Hepatocyte (in vitro differentiated cells): Measurements from ENCODE around the gene WTIP. TPM values are rescaled to one million over a fixed set of nuclear protein-coding genes. Genes with fewer than 3 reads are reported as not detected.

Experiments used
- DNase-seq: peaks from one replicate; pipeline ENCODE4 v3.0.0-alpha.2; 2016; ENCODE audit warnings: low spot score
- H2AFZ ChIP-seq: fragments of 200-600 bp; sonication (generic); 2 replicates; pipeline ENCODE4 v1.6.0; 2016; ENCODE audit warnings: antibody characterized with exemption, mild to moderate bottlenecking
- H3K27ac ChIP-seq: fragments of 200-600 bp; sonication (generic); 2 replicates; pipeline ENCODE4 v1.5.1; 2016; ENCODE audit warnings: mild to moderate bottlenecking
- H3K27me3 ChIP-seq: fragments of 200-600 bp; sonication (generic); 2 replicates; pipeline ENCODE4 v1.6.1; 2016
- H3K36me3 ChIP-seq: fragments of 200-600 bp; sonication (generic); replicated peaks from 2 replicates; pipeline ENCODE4 v1.5.1; 2016; ENCODE audit warnings: low read depth; ENCODE audit not compliant: insufficient read depth
- H3K4me1 ChIP-seq: fragments of 200-600 bp; sonication (generic); 2 replicates; pipeline ENCODE4 v1.5.1; 2016; ENCODE audit warnings: mild to moderate bottlenecking, moderate library complexity; ENCODE audit not compliant: insufficient read depth
- H3K4me2 ChIP-seq: fragments of 200-600 bp; sonication (generic); 2 replicates; pipeline ENCODE4 v1.6.0; 2016
- H3K4me3 ChIP-seq: fragments of 200-600 bp; sonication (generic); 2 replicates; pipeline ENCODE4 v1.5.1; 2016; ENCODE audit warnings: mild to moderate bottlenecking
- H3K79me2 ChIP-seq: fragments of 200-600 bp; sonication (generic); 2 replicates; pipeline ENCODE4 v1.6.0; 2017; ENCODE audit warnings: mild to moderate bottlenecking
- H3K9me2 ChIP-seq: fragments of 200-600 bp; sonication (generic); replicated peaks from 2 replicates; pipeline ENCODE4 v1.6.0; 2017; ENCODE audit warnings: mild to moderate bottlenecking; ENCODE audit not compliant: insufficient read depth
- H3K9me3 ChIP-seq: fragments of 200-600 bp; sonication (generic); 2 replicates; pipeline ENCODE4 v1.5.1; 2016; ENCODE audit warnings: low read depth, mild to moderate bottlenecking
- H4K20me1 ChIP-seq: fragments of 200-600 bp; sonication (generic); 2 replicates; pipeline ENCODE4 v1.6.0; 2016; ENCODE audit warnings: mild to moderate bottlenecking; ENCODE audit not compliant: insufficient read depth, poor library complexity, severe bottlenecking
- EZH2 ChIP-seq: fragments of 200-600 bp; sonication (generic); IDR thresholded peaks from 2 replicates; pipeline ENCODE4 v1.6.1; 2016; ENCODE audit warnings: antibody characterized with exemption, mild to moderate bottlenecking, borderline replicate concordance
- EZH2phosphoT487 ChIP-seq: fragments of 200-600 bp; sonication (generic); IDR thresholded peaks from one replicate; pipeline ENCODE4 v1.6.1; 2018; ENCODE audit warnings: antibody characterized with exemption, mild to moderate bottlenecking, low read depth, moderate library complexity; ENCODE audit not compliant: unreplicated experiment, severe bottlenecking
- WGBS: methylation state at CpG from one replicate; pipeline ENCODE4 v1.1.6; 2016; ENCODE audit warnings: low lambda C conversion rate; ENCODE audit errors: missing lambda C conversion rate; 5-methylcytosine and 5-hydroxymethylcytosine counted together
- polyA plus RNA-seq: library from polyadenylated mRNA; unstranded; fragments of >200 nt; fragmentation: Nextera tagmentation; extraction: Ambion mirVana; gene quantifications from 2 replicates; pipeline ENCODE4 v1.2.1, GENCODE V29; 2016
- total RNA-seq: library from RNA; depleted of rRNA; stranded (reverse); fragments of >200 nt; gene quantifications from 2 replicates; pipeline ENCODE4 v1.2.3, GENCODE V29; 2014
- TF ChIP-seq, protein P1 (sequence below): fragments of 200-600 bp; sonication (generic); IDR thresholded peaks from 2 replicates; pipeline ENCODE4 v1.5.1; 2016; ENCODE audit warnings: antibody characterized with exemption, mild to moderate bottlenecking; ENCODE audit not compliant: poor library complexity

Gene WTIP
- total and polyA plus RNA-seq, 2 experiments from 2014 or later, result 18.1 to 21.5 TPM

DNA sequence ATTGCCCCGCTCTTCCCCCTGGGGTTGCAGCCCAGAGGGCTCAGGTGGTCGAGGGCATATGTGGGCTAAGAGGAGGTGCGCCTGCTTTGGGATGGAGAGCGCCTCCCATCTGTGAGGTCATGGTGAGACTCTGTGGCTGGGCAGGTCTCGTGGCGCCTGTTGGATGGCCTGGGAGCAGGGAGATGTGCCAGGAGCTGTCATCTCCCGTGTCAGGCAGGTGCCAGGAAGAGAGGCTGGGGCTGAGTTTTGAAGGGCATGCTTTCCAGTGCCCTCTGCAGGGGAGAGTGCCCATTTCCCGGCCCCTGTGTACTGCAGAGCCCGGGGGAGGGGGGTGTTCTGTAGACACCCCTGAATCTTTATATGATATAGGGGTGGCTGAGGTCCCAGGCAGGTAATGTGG lies 2.8 kb downstream of the WTIP start:
- Histone ChIP-seq H3K27ac (no peak overlapping the region), H2AFZ (no peak overlapping the region), H4K20me1 (peaks cover 33% of the 10 kb centered on the region), H3K9me3 (no peaks in the 10 kb centered on the region), H3K9me2 (no peaks in the 10 kb centered on the region), H3K4me2 (no peak overlapping the region), H3K27me3 (no peaks in the 10 kb centered on the region), H3K4me1 (peaks cover 11% of the 10 kb centered on the region), H3K4me3 (no peak overlapping the region), H3K36me3 (no peaks in the 10 kb centered on the region), H3K79me2 (peaks cover 61% of the 10 kb centered on the region)
- no peak for DNase-seq
- TF ChIP-seq, protein P1, sequence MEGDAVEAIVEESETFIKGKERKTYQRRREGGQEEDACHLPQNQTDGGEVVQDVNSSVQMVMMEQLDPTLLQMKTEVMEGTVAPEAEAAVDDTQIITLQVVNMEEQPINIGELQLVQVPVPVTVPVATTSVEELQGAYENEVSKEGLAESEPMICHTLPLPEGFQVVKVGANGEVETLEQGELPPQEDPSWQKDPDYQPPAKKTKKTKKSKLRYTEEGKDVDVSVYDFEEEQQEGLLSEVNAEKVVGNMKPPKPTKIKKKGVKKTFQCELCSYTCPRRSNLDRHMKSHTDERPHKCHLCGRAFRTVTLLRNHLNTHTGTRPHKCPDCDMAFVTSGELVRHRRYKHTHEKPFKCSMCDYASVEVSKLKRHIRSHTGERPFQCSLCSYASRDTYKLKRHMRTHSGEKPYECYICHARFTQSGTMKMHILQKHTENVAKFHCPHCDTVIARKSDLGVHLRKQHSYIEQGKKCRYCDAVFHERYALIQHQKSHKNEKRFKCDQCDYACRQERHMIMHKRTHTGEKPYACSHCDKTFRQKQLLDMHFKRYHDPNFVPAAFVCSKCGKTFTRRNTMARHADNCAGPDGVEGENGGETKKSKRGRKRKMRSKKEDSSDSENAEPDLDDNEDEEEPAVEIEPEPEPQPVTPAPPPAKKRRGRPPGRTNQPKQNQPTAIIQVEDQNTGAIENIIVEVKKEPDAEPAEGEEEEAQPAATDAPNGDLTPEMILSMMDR, result no peak
- TF ChIP-seq EZH2 (no peak), EZH2phosphoT487 (no peak)
- WGBS, result 99% methylated on average over 9 of the region's 9 CpGs

DNA sequence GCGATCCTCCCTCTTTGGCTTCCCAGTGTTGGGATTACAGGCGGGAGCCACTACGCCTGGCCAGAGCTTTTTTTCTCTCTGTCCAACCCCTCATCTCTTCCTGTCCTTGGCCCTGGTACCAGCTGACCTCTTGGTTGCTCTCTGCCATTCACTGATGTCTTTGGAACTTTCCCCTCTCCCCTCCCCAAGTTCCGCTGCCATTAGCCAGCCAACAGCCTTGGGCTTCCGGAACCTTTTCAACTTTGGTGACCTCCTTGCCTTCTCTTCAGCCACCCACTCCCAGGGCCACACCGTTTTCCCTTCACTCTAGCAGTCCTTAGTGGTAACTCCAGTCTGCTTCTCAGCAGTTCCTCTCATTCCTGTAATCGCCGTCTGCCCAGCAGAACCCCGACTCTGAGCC lies 4.3 kb downstream of the WTIP start:
- Histone ChIP-seq H2AFZ (no peak overlapping the region), H3K4me1 (peaks cover 8% of the 10 kb centered on the region), H3K9me2 (no peaks in the 10 kb centered on the region), H3K9me3 (no peaks in the 10 kb centered on the region), H3K79me2 (peaks cover 61% of the 10 kb centered on the region), H3K4me3 (no peak overlapping the region), H3K4me2 (no peak overlapping the region), H4K20me1 (peaks cover 33% of the 10 kb centered on the region), H3K27me3 (no peaks in the 10 kb centered on the region), H3K36me3 (no peaks in the 10 kb centered on the region), H3K27ac (no peak overlapping the region)
- DNase-seq, result no peak
- WGBS, result 85% methylated on average over 9 of the region's 9 CpGs
- TF ChIP-seq EZH2phosphoT487 (no peak), EZH2 (no peak)
- TF ChIP-seq, protein P1, result no peak

DNA sequence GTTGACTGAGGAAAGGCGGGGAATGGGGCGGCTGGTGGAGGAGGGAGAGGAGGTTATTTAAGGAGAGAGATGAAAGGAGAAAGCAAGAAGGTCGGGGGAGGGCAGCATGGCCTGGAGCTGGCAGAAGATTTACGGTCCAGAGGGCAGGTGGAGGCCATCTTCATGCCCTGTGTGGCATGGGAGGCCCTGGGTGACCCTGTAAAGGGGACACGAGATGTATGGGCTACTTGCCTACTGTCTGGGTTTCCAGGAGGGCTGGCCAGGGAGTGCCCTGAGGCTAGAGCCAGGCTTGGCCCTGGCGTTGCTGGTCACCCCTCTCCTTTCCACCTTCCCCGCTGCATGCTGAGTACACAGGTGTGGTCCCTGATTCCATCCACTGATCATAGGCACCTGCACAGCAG lies 6.1 kb downstream of the WTIP start:
- Histone ChIP-seq H3K36me3 (no peaks in the 10 kb centered on the region), H3K79me2 (peaks cover 58% of the 10 kb centered on the region), H3K4me2 (no peak overlapping the region), H3K9me3 (no peaks in the 10 kb centered on the region), H3K27ac (no peak overlapping the region), H3K4me1 (peaks cover 4% of the 10 kb centered on the region), H3K27me3 (no peaks in the 10 kb centered on the region), H3K4me3 (no peak overlapping the region), H4K20me1 (peaks cover 30% of the 10 kb centered on the region), H2AFZ (no peak overlapping the region), H3K9me2 (no peaks in the 10 kb centered on the region)
- TF ChIP-seq EZH2, result no peak
- TF ChIP-seq, protein P1, result no peak
- no peak for TF ChIP-seq EZH2phosphoT487
- 93% methylated on average over 7 of the region's 7 CpGs for WGBS
- DNase-seq, result no peak

DNA sequence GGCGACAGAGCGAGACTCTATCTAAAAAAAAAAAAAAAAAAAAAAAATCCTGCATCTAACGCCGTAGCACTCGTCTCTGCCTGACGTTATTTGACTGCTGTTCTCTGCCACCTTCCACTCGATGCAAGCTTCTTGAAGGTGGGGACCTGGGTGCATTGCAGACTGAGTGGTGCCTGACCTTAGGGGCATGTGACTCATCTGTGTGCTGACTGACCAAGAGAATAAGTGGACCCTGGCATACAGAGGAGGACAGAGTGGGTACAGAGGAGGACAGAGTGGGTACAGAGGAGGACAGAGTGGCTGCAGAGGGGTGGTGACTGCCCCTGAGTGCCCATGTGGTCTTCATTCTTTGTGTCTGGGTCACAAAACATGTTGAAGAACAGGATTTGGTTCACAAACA lies 7.6 kb downstream of the WTIP start:
- TF ChIP-seq, protein P1, result no peak
- TF ChIP-seq EZH2 (no peak), EZH2phosphoT487 (no peak)
- H3K9me2 ChIP-seq, result no peaks in the 10 kb centered on the region
- 89% methylated on average over 5 of the region's 7 CpGs for WGBS
- no peak overlapping the region for H3K4me2 ChIP-seq
- H3K36me3 ChIP-seq, result no peaks in the 10 kb centered on the region
- H3K4me1 ChIP-seq, result no peaks in the 10 kb centered on the region
- H3K79me2 ChIP-seq, result peaks cover 43% of the 10 kb centered on the region
- no peaks in the 10 kb centered on the region for H3K27me3 ChIP-seq
- no peak overlapping the region for H3K4me3 ChIP-seq
- no peaks in the 10 kb centered on the region for H3K9me3 ChIP-seq
- no peak for DNase-seq
- H4K20me1 ChIP-seq, result peaks cover 15% of the 10 kb centered on the region
- no peak overlapping the region for H3K27ac ChIP-seq
- no peak overlapping the region for H2AFZ ChIP-seq
